GM23338 (cell line): ENCODE measurements around the gene GSTM5. TPM values are rescaled to one million over a fixed set of nuclear protein-coding genes. Genes with fewer than 3 reads are reported as not detected.
"Not testable (repeated sequence)": the region's sequence is repeated elsewhere in the genome, so short reads cannot be mapped to it uniquely, and the experiment has no call there.

Experiments used
- ATAC-seq: fragments of 200-7000 bp; cut with Tn5 transposase; 3 replicates; pipeline ENCODE4 v1.9.1; 2020
- DNase-seq: peaks from one replicate; pipeline ENCODE4 v3.0.0-alpha.2; 2015; ENCODE audit warnings: low spot score
- H2AFZ ChIP-seq: fragments of 200-600 bp; sonication (generic); 2 replicates; pipeline ENCODE4 v1.8.0; 2016; ENCODE audit warnings: antibody characterized with exemption, mild to moderate bottlenecking, moderate library complexity
- H3F3A ChIP-seq: fragments of 200-600 bp; sonication (generic); replicated peaks from 2 replicates; pipeline ENCODE4 v1.8.0; 2017; ENCODE audit warnings: antibody characterized with exemption, mixed run types, low read depth
- H3K27ac ChIP-seq: fragments of 200-600 bp; sonication (generic); 2 replicates; pipeline ENCODE4 v1.6.1; 2016; ENCODE audit warnings: low read depth
- H3K27me3 ChIP-seq: fragments of 200-600 bp; sonication (generic); 2 replicates; pipeline ENCODE4 v1.8.0; 2016; ENCODE audit warnings: mild to moderate bottlenecking, mixed run types, moderate library complexity; ENCODE audit not compliant: insufficient read depth
- H3K36me3 ChIP-seq: fragments of 200-600 bp; sonication (generic); 2 replicates; pipeline ENCODE4 v1.8.0; 2016; ENCODE audit warnings: mild to moderate bottlenecking; ENCODE audit not compliant: insufficient read depth
- H3K4me1 ChIP-seq: fragments of 200-600 bp; sonication (generic); 2 replicates; pipeline ENCODE4 v1.8.0; 2016; ENCODE audit warnings: mild to moderate bottlenecking, moderate library complexity; ENCODE audit not compliant: insufficient read depth
- H3K4me2 ChIP-seq: fragments of 200-600 bp; sonication (generic); 2 replicates; pipeline ENCODE4 v1.7.1; 2017; ENCODE audit warnings: mixed run types
- H3K4me3 ChIP-seq: fragments of 200-600 bp; sonication (generic); 2 replicates; pipeline ENCODE4 v1.6.1; 2016; ENCODE audit warnings: mixed run types
- H3K79me2 ChIP-seq: fragments of 200-600 bp; sonication (generic); replicated peaks from 2 replicates; pipeline ENCODE4 v1.8.0; 2017; ENCODE audit warnings: mild to moderate bottlenecking; ENCODE audit not compliant: insufficient read depth
- H3K9me2 ChIP-seq: fragments of 200-600 bp; sonication (generic); 2 replicates; pipeline ENCODE4 v1.8.0; 2017; ENCODE audit not compliant: insufficient read depth
- H4K20me1 ChIP-seq: fragments of 200-600 bp; sonication (generic); replicated peaks from 2 replicates; pipeline ENCODE4 v1.8.0; 2017; ENCODE audit warnings: mild to moderate bottlenecking; ENCODE audit not compliant: insufficient read depth
- H3K27ac Mint-ChIP-seq: 2 replicates; pipeline ENCODE4 v1.8.0; 2020; ENCODE audit warnings: inconsistent platforms, mild to moderate bottlenecking, moderate library complexity, mixed read lengths
- H3K27me3 Mint-ChIP-seq: 3 replicates; pipeline ENCODE4 v1.8.0; 2022; ENCODE audit warnings: low read depth, mild to moderate bottlenecking, moderate library complexity, mixed read lengths, inconsistent platforms; ENCODE audit not compliant: insufficient read depth, poor library complexity
- H3K36me3 Mint-ChIP-seq: 3 replicates; pipeline ENCODE4 v1.8.0; 2021; ENCODE audit warnings: low read depth, mild to moderate bottlenecking, inconsistent platforms, moderate library complexity, mixed read lengths
- H3K4me1 Mint-ChIP-seq: 3 replicates; pipeline ENCODE4 v1.8.0; 2020; ENCODE audit warnings: mild to moderate bottlenecking, inconsistent platforms, mixed read lengths
- H3K4me3 Mint-ChIP-seq: 3 replicates; pipeline ENCODE4 v1.8.0; 2021; ENCODE audit warnings: moderate library complexity, mild to moderate bottlenecking, inconsistent platforms, mixed read lengths
- H3K9me3 Mint-ChIP-seq: 3 replicates; pipeline ENCODE4 v1.8.0; 2020; ENCODE audit warnings: moderate library complexity, mild to moderate bottlenecking, inconsistent platforms, mixed read lengths
- CREB1 ChIP-seq: fragments of 250-450 bp; sonication (Bioruptor Pico); IDR thresholded peaks from 2 replicates; pipeline ENCODE4 v1.5.0; 2020; ENCODE audit warnings: low read depth, mild to moderate bottlenecking, moderate library complexity
- EZH2 ChIP-seq: fragments of 200-600 bp; sonication (generic); IDR thresholded peaks from one replicate; pipeline ENCODE4 v1.8.0; 2017; ENCODE audit warnings: antibody characterized with exemption, mild to moderate bottlenecking, low read depth; ENCODE audit not compliant: unreplicated experiment
- EZH2phosphoT487 ChIP-seq: fragments of 200-600 bp; sonication (generic); IDR thresholded peaks from one replicate; pipeline ENCODE4 v1.8.1; 2018; ENCODE audit warnings: antibody characterized with exemption; ENCODE audit not compliant: unreplicated experiment
- JUNB ChIP-seq: IDR thresholded peaks from one replicate; pipeline ENCODE4 v1.6.1; 2016; ENCODE audit warnings: antibody characterized with exemption; ENCODE audit not compliant: unreplicated experiment
- NANOG ChIP-seq: IDR thresholded peaks from 2 replicates; pipeline ENCODE4 v1.6.1; 2016; ENCODE audit warnings: antibody characterized with exemption, borderline replicate concordance
- POLR2AphosphoS5 ChIP-seq: IDR thresholded peaks from 2 replicates; pipeline ENCODE4 v1.6.1; 2016; ENCODE audit warnings: antibody characterized with exemption, low read depth
- REST ChIP-seq: IDR thresholded peaks from one replicate; pipeline ENCODE4 v1.6.1; 2018; ENCODE audit warnings: antibody characterized with exemption; ENCODE audit not compliant: unreplicated experiment
- ZNF114 ChIP-seq: fragments of 250-450 bp; sonication (Bioruptor Pico); IDR thresholded peaks from 2 replicates; pipeline ENCODE4 v1.5.0; 2020; ENCODE audit warnings: mild to moderate bottlenecking, moderate library complexity
- ZNF331 ChIP-seq: fragments of 250-450 bp; sonication (Bioruptor Pico); IDR thresholded peaks from 2 replicates; pipeline ENCODE4 v1.5.0; 2020; ENCODE audit warnings: low read depth, mild to moderate bottlenecking, moderate library complexity
- polyA plus RNA-seq: library from polyadenylated mRNA; unstranded; fragments of >200 nt; fragmentation: Nextera tagmentation; extraction: Ambion mirVana; gene quantifications from 2 replicates; pipeline ENCODE4 v1.2.1, GENCODE V29; 2016
- total RNA-seq: library from RNA; depleted of rRNA; stranded (reverse); fragments of >200 nt; shearing (Covaris generic); gene quantifications from 2 replicates; pipeline ENCODE4 v1.2.3, GENCODE V29; 2014; rRNA removed
- TF ChIP-seq, protein P1 (sequence below), 2 experiments: fragments of 200-600 bp in 1 of 2; sonication (generic) in 1 of 2; conservative IDR thresholded peaks; 2 replicates each; pipeline versions ENCODE4 v1.5.1 to v1.6.1; 2016 to 2017; ENCODE audit warnings: antibody characterized with exemption in 2 of 2, low read depth in 2 of 2, mild to moderate bottlenecking in 2 of 2, moderate library complexity in 1 of 2
- TF ChIP-seq, protein P2 (sequence below): IDR thresholded peaks from 2 replicates; pipeline ENCODE4 v1.6.1; 2016; ENCODE audit warnings: antibody characterized with exemption

The GSTM5 gene
- total and polyA plus RNA-seq, 2 experiments from 2014 or later: 2.5 to 5.0 TPM

- TF ChIP-seq, protein P1, sequence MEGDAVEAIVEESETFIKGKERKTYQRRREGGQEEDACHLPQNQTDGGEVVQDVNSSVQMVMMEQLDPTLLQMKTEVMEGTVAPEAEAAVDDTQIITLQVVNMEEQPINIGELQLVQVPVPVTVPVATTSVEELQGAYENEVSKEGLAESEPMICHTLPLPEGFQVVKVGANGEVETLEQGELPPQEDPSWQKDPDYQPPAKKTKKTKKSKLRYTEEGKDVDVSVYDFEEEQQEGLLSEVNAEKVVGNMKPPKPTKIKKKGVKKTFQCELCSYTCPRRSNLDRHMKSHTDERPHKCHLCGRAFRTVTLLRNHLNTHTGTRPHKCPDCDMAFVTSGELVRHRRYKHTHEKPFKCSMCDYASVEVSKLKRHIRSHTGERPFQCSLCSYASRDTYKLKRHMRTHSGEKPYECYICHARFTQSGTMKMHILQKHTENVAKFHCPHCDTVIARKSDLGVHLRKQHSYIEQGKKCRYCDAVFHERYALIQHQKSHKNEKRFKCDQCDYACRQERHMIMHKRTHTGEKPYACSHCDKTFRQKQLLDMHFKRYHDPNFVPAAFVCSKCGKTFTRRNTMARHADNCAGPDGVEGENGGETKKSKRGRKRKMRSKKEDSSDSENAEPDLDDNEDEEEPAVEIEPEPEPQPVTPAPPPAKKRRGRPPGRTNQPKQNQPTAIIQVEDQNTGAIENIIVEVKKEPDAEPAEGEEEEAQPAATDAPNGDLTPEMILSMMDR (conservative IDR thresholded peaks at IDR 0.05; ENCODE audit: low read depth in 2 of 2): no peak
- TF ChIP-seq ZNF331 (CRISPR knock-in tag) (no peak), REST (no peak), ZNF114 (CRISPR knock-in tag) (no peak), POLR2AphosphoS5 (no peak), JUNB (no peak), NANOG (no peak), EZH2 (no peak), CREB1 (no peak), EZH2phosphoT487 (no peak)
- TF ChIP-seq, protein P2, sequence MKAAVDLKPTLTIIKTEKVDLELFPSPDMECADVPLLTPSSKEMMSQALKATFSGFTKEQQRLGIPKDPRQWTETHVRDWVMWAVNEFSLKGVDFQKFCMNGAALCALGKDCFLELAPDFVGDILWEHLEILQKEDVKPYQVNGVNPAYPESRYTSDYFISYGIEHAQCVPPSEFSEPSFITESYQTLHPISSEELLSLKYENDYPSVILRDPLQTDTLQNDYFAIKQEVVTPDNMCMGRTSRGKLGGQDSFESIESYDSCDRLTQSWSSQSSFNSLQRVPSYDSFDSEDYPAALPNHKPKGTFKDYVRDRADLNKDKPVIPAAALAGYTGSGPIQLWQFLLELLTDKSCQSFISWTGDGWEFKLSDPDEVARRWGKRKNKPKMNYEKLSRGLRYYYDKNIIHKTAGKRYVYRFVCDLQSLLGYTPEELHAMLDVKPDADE: no peak
Measured at GRCh38 chr1:109765896-109766615, 54.0 kb downstream of the GSTM5 start (continued).

GRCh38 chr1:109766991-109767636 is 55.1 kb downstream of the GSTM5 start:
- not testable (repeated sequence) for H3K36me3 ChIP-seq, H4K20me1 ChIP-seq, H3K36me3 Mint-ChIP-seq, H2AFZ ChIP-seq, H3K27ac ChIP-seq, DNase-seq, H3F3A ChIP-seq, H3K27ac Mint-ChIP-seq, H3K79me2 ChIP-seq, H3K9me2 ChIP-seq, H3K4me3 ChIP-seq, H3K27me3 ChIP-seq, H3K4me3 Mint-ChIP-seq, ATAC-seq, H3K9me3 Mint-ChIP-seq, H3K4me2 ChIP-seq, H3K4me1 ChIP-seq, H3K4me1 Mint-ChIP-seq
- peaks cover 14% of the 10 kb centered on the region for H3K27me3 Mint-ChIP-seq

Other genes starting within 250 kb of the GSTM5 start
- 0.49 and 1.6 TPM in 2 replicates for gene SYPL2, start 245.7 kb upstream of the GSTM5 start, total RNA-seq
- 0.40 and 0.56 TPM in 2 replicates for gene SYPL2, start 245.7 kb upstream of the GSTM5 start, polyA plus RNA-seq
- gene ATXN7L2, start 228.3 kb upstream of the GSTM5 start, total RNA-seq: 9.4 and 9.9 TPM in 2 replicates
- 8.0 and 9.4 TPM in 2 replicates for gene ATXN7L2, start 228.3 kb upstream of the GSTM5 start, polyA plus RNA-seq
- 2.7 and 4.4 TPM in 2 replicates for gene CYB561D1, start 218.2 kb upstream of the GSTM5 start, total RNA-seq
- 0.89 and 0.95 TPM in 2 replicates for gene CYB561D1, start 218.2 kb upstream of the GSTM5 start, polyA plus RNA-seq
- 2.3 and 3.8 TPM in 2 replicates for gene AMIGO1, start 202.5 kb upstream of the GSTM5 start, total RNA-seq
- gene AMIGO1, start 202.5 kb upstream of the GSTM5 start, polyA plus RNA-seq: 0.53 and 0.61 TPM in 2 replicates
- gene GPR61, start 172.4 kb upstream of the GSTM5 start, total RNA-seq: 0.58 TPM in 1 of 2 replicates, not detected in the other
- 0.13 and 0.28 TPM in 2 replicates for gene GPR61, start 172.4 kb upstream of the GSTM5 start, polyA plus RNA-seq
- 9.6 and 10.2 TPM in 2 replicates for gene GNAI3, start 163.6 kb upstream of the GSTM5 start, total RNA-seq
- 4.0 and 4.5 TPM in 2 replicates for gene GNAI3, start 163.6 kb upstream of the GSTM5 start, polyA plus RNA-seq
- gene GNAT2, start 92.6 kb upstream of the GSTM5 start, total RNA-seq: 0.21 TPM in 1 of 2 replicates, not detected in the other
- gene GNAT2, start 92.6 kb upstream of the GSTM5 start, polyA plus RNA-seq: not detected in 2 replicates
- gene AMPD2, start 92.4 kb upstream of the GSTM5 start, total RNA-seq: 58.6 and 62.1 TPM in 2 replicates
- gene AMPD2, start 92.4 kb upstream of the GSTM5 start, polyA plus RNA-seq: 23.1 and 24.5 TPM in 2 replicates
- 8.6 and 12.8 TPM in 2 replicates for gene GSTM4, start 56.2 kb upstream of the GSTM5 start, total RNA-seq
- gene GSTM4, start 56.2 kb upstream of the GSTM5 start, polyA plus RNA-seq: 12.9 and 17.3 TPM in 2 replicates
- gene GSTM2, start 44.2 kb upstream of the GSTM5 start, total RNA-seq: 8.9 and 20.3 TPM in 2 replicates
- 12.1 and 16.0 TPM in 2 replicates for gene GSTM2, start 44.2 kb upstream of the GSTM5 start, polyA plus RNA-seq
- not detected in 2 replicates for gene GSTM1, start 24.4 kb upstream of the GSTM5 start, total RNA-seq
- not detected in 2 replicates for gene GSTM1, start 24.4 kb upstream of the GSTM5 start, polyA plus RNA-seq
- gene GSTM3, start 28.8 kb downstream of the GSTM5 start, total RNA-seq: 3.1 and 7.4 TPM in 2 replicates
- gene GSTM3, start 28.8 kb downstream of the GSTM5 start, polyA plus RNA-seq: 3.9 and 4.1 TPM in 2 replicates
- not detected in 2 replicates for gene EPS8L3, start 51.7 kb downstream of the GSTM5 start, total RNA-seq
- not detected in 2 replicates for gene EPS8L3, start 51.7 kb downstream of the GSTM5 start, polyA plus RNA-seq
- 3.5 and 6.3 TPM in 2 replicates for gene CSF1, start 198.6 kb downstream of the GSTM5 start, total RNA-seq
- 1.1 and 1.4 TPM in 2 replicates for gene CSF1, start 198.6 kb downstream of the GSTM5 start, polyA plus RNA-seq